ENCODE results near the gene SLC35F3. TPM values are rescaled to one million over a fixed set of nuclear protein-coding genes. Genes with fewer than 3 reads are reported as not detected.
A peak's percentile ranks its signal among the peaks of the same experiment; 100 is the strongest.

SLC35F3 gene
- total RNA-seq, 1 donor from 2014 or later = 0.57 TPM

- Histone ChIP-seq H3K27ac (ENCODE audit: low read depth, low read length) (no peak overlapping the region), H3K4me1 (ENCODE audit: insufficient read depth, low read length) (no peaks in the 10 kb centered on the region), H3K9ac (ENCODE audit: low read length) (no peak overlapping the region), H3K4me3 (ENCODE audit: insufficient read depth, low read depth, low read length) (no peak overlapping the region), H4K20me1 (ENCODE audit: insufficient read depth, low read length) (no peaks in the 10 kb centered on the region), H3K4me2 (ENCODE audit: low read length) (no peak overlapping the region), H3K79me2 (ENCODE audit: insufficient read depth, low read length) (no peaks in the 10 kb centered on the region), H2AFZ (ENCODE audit: low read depth, low read length) (no peak overlapping the region), H3K36me3 (ENCODE audit: insufficient read depth, low read length) (no peaks in the 10 kb centered on the region), H3K27me3 (ENCODE audit: insufficient read depth, low read length) (no peaks in the 10 kb centered on the region), H3K9me3 (ENCODE audit: insufficient read depth, low read depth, low read length) (no peaks in the 10 kb centered on the region)
- DNase-seq (ENCODE audit: low read depth) (no peak), FAIRE-seq (no peak)
- TF ChIP-seq EZH2 (IDR thresholded peaks at IDR 0.05; ENCODE audit: insufficient read depth, low read length) (no peak), CTCF (IDR thresholded peaks at IDR 0.05; ENCODE audit: insufficient read depth, low read depth, low read length) (no peak)
- Mint-ChIP-seq H3K27ac (ENCODE audit: unreplicated experiment) (no peak overlapping the region), H3K36me3 (ENCODE audit: low read depth, unreplicated experiment) (peaks cover 2% of the 10 kb centered on the region), H3K27me3 (ENCODE audit: low read depth, unreplicated experiment) (peaks cover 18% of the 10 kb centered on the region), H3K4me3 (ENCODE audit: unreplicated experiment) (no peak overlapping the region), H3K4me1 (ENCODE audit: low read depth, unreplicated experiment) (no peaks in the 10 kb centered on the region), H3K9me3 (ENCODE audit: unreplicated experiment) (peaks cover 1% of the 10 kb centered on the region)
Observed at GRCh38 chr1:234280500-234280899, 376.0 kb downstream of the SLC35F3 start.

- Histone ChIP-seq H3K4me2 (ENCODE audit: low read length) (no peak overlapping the region), H3K79me2 (ENCODE audit: insufficient read depth, low read length) (no peaks in the 10 kb centered on the region), H3K9me3 (ENCODE audit: insufficient read depth, low read depth, low read length) (no peaks in the 10 kb centered on the region), H4K20me1 (ENCODE audit: insufficient read depth, low read length) (no peaks in the 10 kb centered on the region), H3K27ac (ENCODE audit: low read depth, low read length) (no peak overlapping the region), H3K9ac (ENCODE audit: low read length) (no peak overlapping the region), H3K4me3 (ENCODE audit: insufficient read depth, low read depth, low read length) (no peak overlapping the region), H2AFZ (ENCODE audit: low read depth, low read length) (peak overlapping the region; percentile 5), H3K4me1 (ENCODE audit: insufficient read depth, low read length) (no peaks in the 10 kb centered on the region), H3K36me3 (ENCODE audit: insufficient read depth, low read length) (no peaks in the 10 kb centered on the region), H3K27me3 (ENCODE audit: insufficient read depth, low read length) (no peaks in the 10 kb centered on the region)
- DNase-seq (ENCODE audit: low read depth) (no peak), FAIRE-seq (no peak)
- Mint-ChIP-seq H3K36me3 (ENCODE audit: low read depth, unreplicated experiment) (peaks cover 2% of the 10 kb centered on the region), H3K4me3 (ENCODE audit: unreplicated experiment) (no peak overlapping the region), H3K9me3 (ENCODE audit: unreplicated experiment) (peaks cover 3% of the 10 kb centered on the region), H3K27ac (ENCODE audit: unreplicated experiment) (no peak overlapping the region), H3K27me3 (ENCODE audit: low read depth, unreplicated experiment) (peaks cover 12% of the 10 kb centered on the region), H3K4me1 (ENCODE audit: low read depth, unreplicated experiment) (no peaks in the 10 kb centered on the region)
- TF ChIP-seq CTCF (IDR thresholded peaks at IDR 0.05; ENCODE audit: insufficient read depth, low read depth, low read length) (no peak), EZH2 (IDR thresholded peaks at IDR 0.05; ENCODE audit: insufficient read depth, low read length) (no peak)
Observed at GRCh38 chr1:234281826-234282489, 377.5 kb downstream of the SLC35F3 start.

- peaks cover 1% of the 10 kb centered on the region for H3K36me3 Mint-ChIP-seq (ENCODE audit: low read depth, unreplicated experiment)
- H3K9me3 Mint-ChIP-seq (ENCODE audit: unreplicated experiment) = peaks cover 12% of the 10 kb centered on the region
- no peaks in the 10 kb centered on the region for H3K4me1 Mint-ChIP-seq (ENCODE audit: low read depth, unreplicated experiment)
- no peaks in the 10 kb centered on the region for H3K36me3 ChIP-seq (ENCODE audit: insufficient read depth, low read length)
- TF ChIP-seq CTCF (IDR thresholded peaks at IDR 0.05; ENCODE audit: insufficient read depth, low read depth, low read length) (no peak), EZH2 (IDR thresholded peaks at IDR 0.05; ENCODE audit: insufficient read depth, low read length) (no peak)
- DNase-seq (ENCODE audit: low read depth) (no peak), FAIRE-seq (no peak)
- H3K4me1 ChIP-seq (ENCODE audit: insufficient read depth, low read length) = no peaks in the 10 kb centered on the region
- no peaks in the 10 kb centered on the region for H3K9me3 ChIP-seq (ENCODE audit: insufficient read depth, low read depth, low read length)
- no peak overlapping the region for H3K9ac ChIP-seq (ENCODE audit: low read length)
- H4K20me1 ChIP-seq (ENCODE audit: insufficient read depth, low read length) = no peaks in the 10 kb centered on the region
- no peak overlapping the region for H3K4me2 ChIP-seq (ENCODE audit: low read length)
- no peaks in the 10 kb centered on the region for H3K79me2 ChIP-seq (ENCODE audit: insufficient read depth, low read length)
- no peak overlapping the region for H2AFZ ChIP-seq (ENCODE audit: low read depth, low read length)
- no peaks in the 10 kb centered on the region for H3K27me3 ChIP-seq (ENCODE audit: insufficient read depth, low read length)
- H3K27ac Mint-ChIP-seq (ENCODE audit: unreplicated experiment) = no peak overlapping the region
- H3K4me3 Mint-ChIP-seq (ENCODE audit: unreplicated experiment) = no peak overlapping the region
- H3K27me3 Mint-ChIP-seq (ENCODE audit: low read depth, unreplicated experiment) = peaks cover 13% of the 10 kb centered on the region
- no peak overlapping the region for H3K27ac ChIP-seq (ENCODE audit: low read depth, low read length)
- H3K4me3 ChIP-seq (ENCODE audit: insufficient read depth, low read depth, low read length) = no peak overlapping the region
Observed at GRCh38 chr1:234286206-234286605, 381.7 kb downstream of the SLC35F3 start.

All from astrocyte (in vitro differentiated cells and primary cell).